ENCODE measurements around the gene CDKN3.
"Not testable (repeated sequence)": the region's sequence is repeated elsewhere in the genome, so short reads cannot be mapped to it uniquely, and the experiment has no call there.

Gene CDKN3

DNA sequence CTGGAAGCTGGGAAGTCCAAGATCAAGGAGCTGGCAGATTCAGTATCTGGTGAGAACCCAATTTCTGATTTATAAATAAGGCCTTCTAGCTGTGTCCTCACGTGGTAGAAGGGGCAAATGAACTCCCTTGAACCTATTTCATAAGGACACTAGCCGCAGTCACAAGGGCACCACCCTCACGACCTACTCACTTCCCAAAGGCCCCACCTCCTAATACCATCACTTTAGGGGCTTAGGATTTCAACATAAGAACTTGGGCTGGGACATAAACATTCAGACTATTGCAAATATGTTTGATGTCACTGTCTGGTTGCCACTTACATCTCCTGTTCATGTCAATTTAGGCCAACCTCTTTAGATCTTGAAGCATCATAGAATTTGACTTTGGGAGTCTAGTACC is 55.2 kb downstream of the CDKN3 start:
- Histone ChIP-seq H3K27me3 (replicated peaks; ENCODE audit: control insufficient read depth, insufficient read depth, low read length, poor library complexity, severe bottlenecking) (no peaks in the 10 kb centered on the region), H3K9me3 (ENCODE audit: control insufficient read depth, low read length) (no peaks in the 10 kb centered on the region), H3K36me3 (ENCODE audit: control insufficient read depth, insufficient read depth, low read length) (no peaks in the 10 kb centered on the region), H3K27ac (ENCODE audit: insufficient read depth, low read length, poor library complexity, severe bottlenecking) (no peak overlapping the region), H3K4me3 (ENCODE audit: insufficient read depth, low read depth, low read length, poor library complexity, severe bottlenecking) (no peak overlapping the region), H3K4me1 (ENCODE audit: control insufficient read depth, insufficient read depth, low read length, poor library complexity, severe bottlenecking) (no peaks in the 10 kb centered on the region)
- DNase-seq, result no peak

DNA sequence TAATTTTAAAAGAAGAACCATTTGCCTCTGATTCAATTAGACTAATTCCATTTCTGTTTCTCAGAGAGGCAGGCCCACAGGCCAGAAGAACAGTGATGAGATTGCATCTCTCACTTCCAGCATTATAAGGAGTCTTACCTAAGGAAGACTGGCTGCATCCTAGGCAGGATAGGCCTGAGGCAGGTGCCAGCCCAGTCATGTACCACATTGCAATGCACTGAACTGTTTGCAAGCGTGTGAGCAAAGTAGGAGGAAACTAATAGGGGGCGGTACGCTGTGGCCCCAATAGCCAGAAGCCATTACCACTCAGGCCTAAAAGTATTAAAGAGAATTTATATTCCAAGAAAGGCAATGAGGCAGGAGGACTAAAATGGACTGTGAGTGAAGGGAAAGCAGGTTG is 56.4 kb downstream of the CDKN3 start:
- DNase-seq, result no peak
- no peak overlapping the region for H3K27ac ChIP-seq (ENCODE audit: insufficient read depth, low read length, poor library complexity, severe bottlenecking)
- no peaks in the 10 kb centered on the region for H3K27me3 ChIP-seq (replicated peaks; ENCODE audit: control insufficient read depth, insufficient read depth, low read length, poor library complexity, severe bottlenecking)
- H3K9me3 ChIP-seq (ENCODE audit: control insufficient read depth, low read length), result no peaks in the 10 kb centered on the region
- no peak overlapping the region for H3K4me3 ChIP-seq (ENCODE audit: insufficient read depth, low read depth, low read length, poor library complexity, severe bottlenecking)
- H3K4me1 ChIP-seq (ENCODE audit: control insufficient read depth, insufficient read depth, low read length, poor library complexity, severe bottlenecking), result no peaks in the 10 kb centered on the region
- no peaks in the 10 kb centered on the region for H3K36me3 ChIP-seq (ENCODE audit: control insufficient read depth, insufficient read depth, low read length)

DNA sequence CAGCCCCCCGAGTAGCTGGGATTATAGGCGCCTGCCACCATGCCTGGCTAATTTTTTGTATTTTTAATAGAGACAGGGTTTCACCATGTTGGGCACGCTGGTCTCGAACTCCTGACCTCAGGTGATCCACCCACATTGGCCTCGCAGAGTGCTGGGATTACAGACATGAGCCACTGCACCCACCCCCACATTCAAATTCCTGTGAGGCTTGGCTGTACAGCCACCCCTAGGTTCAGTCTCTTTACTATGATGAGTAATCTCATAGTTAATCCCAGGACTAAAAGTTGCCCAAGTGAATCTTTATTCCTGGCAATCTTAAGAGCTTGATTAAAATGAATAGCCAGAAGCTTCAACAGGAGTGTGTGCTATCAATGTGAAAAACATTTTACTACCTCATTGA is 57.2 kb downstream of the CDKN3 start:
- not testable (repeated sequence) for H3K4me3 ChIP-seq (ENCODE audit: insufficient read depth, low read depth, low read length, poor library complexity, severe bottlenecking); H3K36me3 ChIP-seq (ENCODE audit: control insufficient read depth, insufficient read depth, low read length); H3K9me3 ChIP-seq (ENCODE audit: control insufficient read depth, low read length); H3K27ac ChIP-seq (ENCODE audit: insufficient read depth, low read length, poor library complexity, severe bottlenecking); H3K27me3 ChIP-seq (replicated peaks; ENCODE audit: control insufficient read depth, insufficient read depth, low read length, poor library complexity, severe bottlenecking); H3K4me1 ChIP-seq (ENCODE audit: control insufficient read depth, insufficient read depth, low read length, poor library complexity, severe bottlenecking); DNase-seq

DNA sequence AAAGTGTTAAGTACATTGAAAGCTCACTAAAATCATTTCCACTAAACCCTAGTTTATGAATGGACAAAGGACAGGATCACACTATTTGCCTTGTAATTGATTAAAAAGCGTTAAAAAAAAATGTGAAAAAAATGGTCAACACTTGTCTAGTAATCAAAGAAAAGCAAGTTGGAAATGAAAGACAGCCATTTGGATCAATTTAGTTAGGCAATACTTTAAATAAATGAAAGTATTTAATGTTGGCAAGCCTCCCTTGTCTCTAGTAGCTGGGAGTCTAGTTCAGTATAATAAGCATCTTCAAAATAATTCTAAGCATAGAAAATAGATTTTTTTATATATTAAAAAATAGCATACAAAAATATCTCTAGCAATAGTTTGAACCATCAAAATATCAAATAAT is 58.6 kb downstream of the CDKN3 start:
- DNase-seq, result no peak
- Histone ChIP-seq H3K36me3 (ENCODE audit: control insufficient read depth, insufficient read depth, low read length) (no peaks in the 10 kb centered on the region), H3K9me3 (ENCODE audit: control insufficient read depth, low read length) (no peaks in the 10 kb centered on the region), H3K4me1 (ENCODE audit: control insufficient read depth, insufficient read depth, low read length, poor library complexity, severe bottlenecking) (no peaks in the 10 kb centered on the region), H3K27me3 (replicated peaks; ENCODE audit: control insufficient read depth, insufficient read depth, low read length, poor library complexity, severe bottlenecking) (no peaks in the 10 kb centered on the region), H3K27ac (ENCODE audit: insufficient read depth, low read length, poor library complexity, severe bottlenecking) (no peak overlapping the region), H3K4me3 (ENCODE audit: insufficient read depth, low read depth, low read length, poor library complexity, severe bottlenecking) (no peak overlapping the region)

DNA sequence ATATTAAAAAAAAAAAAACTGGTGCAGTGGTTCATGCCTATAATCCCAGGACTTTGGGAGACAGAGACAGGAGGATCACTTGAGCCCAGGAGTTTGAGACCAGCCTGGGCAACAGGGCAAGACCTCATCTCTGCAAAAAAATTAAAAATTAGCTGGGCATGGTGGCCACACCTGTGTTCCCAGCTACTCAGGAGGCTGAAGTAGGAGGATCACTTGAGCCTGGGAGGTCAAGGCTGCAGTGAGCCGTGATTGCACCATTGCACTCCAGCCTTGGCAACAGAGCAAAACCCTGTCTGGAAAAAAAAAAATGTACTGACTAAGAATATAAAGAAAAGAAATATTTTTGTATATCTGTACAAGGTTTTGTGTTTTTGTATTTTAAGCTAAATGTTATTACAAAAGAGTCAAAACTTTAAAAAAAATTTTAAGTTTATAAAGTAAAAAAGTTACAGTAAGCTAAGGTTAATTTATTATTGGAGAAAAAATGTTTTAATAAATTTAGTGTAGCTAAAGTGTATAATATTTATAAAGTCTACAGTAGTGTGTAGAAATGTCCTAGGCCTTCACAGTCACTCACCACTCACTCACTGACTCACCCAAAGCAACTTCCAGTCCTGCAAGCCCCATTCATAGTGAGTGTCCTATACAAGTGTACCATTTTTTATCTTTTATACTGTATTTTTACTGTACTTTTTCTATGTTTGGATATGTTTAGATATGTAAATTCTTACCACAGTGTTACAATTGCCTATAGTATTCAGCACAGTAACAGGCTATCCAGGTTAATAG is 60.2 kb downstream of the CDKN3 start:
- not testable (repeated sequence) for H3K36me3 ChIP-seq (ENCODE audit: control insufficient read depth, insufficient read depth, low read length); H3K4me3 ChIP-seq (ENCODE audit: insufficient read depth, low read depth, low read length, poor library complexity, severe bottlenecking); DNase-seq; H3K27ac ChIP-seq (ENCODE audit: insufficient read depth, low read length, poor library complexity, severe bottlenecking); H3K9me3 ChIP-seq (ENCODE audit: control insufficient read depth, low read length); H3K27me3 ChIP-seq (replicated peaks; ENCODE audit: control insufficient read depth, insufficient read depth, low read length, poor library complexity, severe bottlenecking); H3K4me1 ChIP-seq (ENCODE audit: control insufficient read depth, insufficient read depth, low read length, poor library complexity, severe bottlenecking)

DNA sequence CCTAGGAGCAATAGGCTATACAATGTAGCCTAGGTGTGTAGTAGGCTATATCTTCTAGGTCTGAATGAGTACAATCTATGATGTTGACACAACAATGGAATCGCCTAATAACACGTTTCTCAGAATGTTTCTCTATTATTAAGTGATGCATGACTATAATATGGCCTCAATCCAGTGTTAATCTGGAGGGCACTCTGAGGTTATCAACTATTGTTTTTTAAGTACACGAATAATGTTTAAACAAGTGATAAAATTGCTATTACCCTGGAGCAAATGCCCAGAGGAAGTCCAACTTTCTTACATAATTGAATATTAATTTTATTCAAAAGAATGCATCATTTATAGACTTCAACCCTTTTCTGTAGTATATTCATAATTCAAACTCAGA is 60.8 kb downstream of the CDKN3 start:
- H3K4me3 ChIP-seq (ENCODE audit: insufficient read depth, low read depth, low read length, poor library complexity, severe bottlenecking), result no peak overlapping the region
- no peaks in the 10 kb centered on the region for H3K9me3 ChIP-seq (ENCODE audit: control insufficient read depth, low read length)
- DNase-seq, result no peak
- H3K4me1 ChIP-seq (ENCODE audit: control insufficient read depth, insufficient read depth, low read length, poor library complexity, severe bottlenecking), result no peaks in the 10 kb centered on the region
- H3K36me3 ChIP-seq (ENCODE audit: control insufficient read depth, insufficient read depth, low read length), result no peaks in the 10 kb centered on the region
- H3K27ac ChIP-seq (ENCODE audit: insufficient read depth, low read length, poor library complexity, severe bottlenecking), result no peak overlapping the region
- no peaks in the 10 kb centered on the region for H3K27me3 ChIP-seq (replicated peaks; ENCODE audit: control insufficient read depth, insufficient read depth, low read length, poor library complexity, severe bottlenecking)

DNA sequence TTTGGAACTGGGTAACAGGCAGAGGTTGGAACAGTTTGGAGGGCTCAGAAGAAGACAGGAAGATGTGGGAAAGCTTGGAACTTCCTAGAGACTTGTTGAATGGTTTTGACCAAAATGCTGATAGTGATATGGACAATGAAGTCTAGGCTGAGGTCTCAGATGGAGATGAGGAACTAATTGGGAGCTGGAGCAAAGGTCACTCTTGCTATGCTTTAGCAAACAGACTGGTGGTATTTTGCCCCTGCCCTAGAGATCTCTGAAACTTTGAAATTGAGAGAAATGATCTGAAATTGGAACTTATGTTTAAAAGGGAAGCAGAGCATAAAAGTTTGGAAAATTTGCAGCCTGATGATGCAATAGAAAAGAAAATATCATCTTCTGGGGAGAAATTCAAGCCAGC is 61.7 kb downstream of the CDKN3 start:
- not testable (repeated sequence) for DNase-seq; H3K27me3 ChIP-seq (replicated peaks; ENCODE audit: control insufficient read depth, insufficient read depth, low read length, poor library complexity, severe bottlenecking); H3K27ac ChIP-seq (ENCODE audit: insufficient read depth, low read length, poor library complexity, severe bottlenecking); H3K4me1 ChIP-seq (ENCODE audit: control insufficient read depth, insufficient read depth, low read length, poor library complexity, severe bottlenecking); H3K4me3 ChIP-seq (ENCODE audit: insufficient read depth, low read depth, low read length, poor library complexity, severe bottlenecking); H3K36me3 ChIP-seq (ENCODE audit: control insufficient read depth, insufficient read depth, low read length); H3K9me3 ChIP-seq (ENCODE audit: control insufficient read depth, low read length)

DNA sequence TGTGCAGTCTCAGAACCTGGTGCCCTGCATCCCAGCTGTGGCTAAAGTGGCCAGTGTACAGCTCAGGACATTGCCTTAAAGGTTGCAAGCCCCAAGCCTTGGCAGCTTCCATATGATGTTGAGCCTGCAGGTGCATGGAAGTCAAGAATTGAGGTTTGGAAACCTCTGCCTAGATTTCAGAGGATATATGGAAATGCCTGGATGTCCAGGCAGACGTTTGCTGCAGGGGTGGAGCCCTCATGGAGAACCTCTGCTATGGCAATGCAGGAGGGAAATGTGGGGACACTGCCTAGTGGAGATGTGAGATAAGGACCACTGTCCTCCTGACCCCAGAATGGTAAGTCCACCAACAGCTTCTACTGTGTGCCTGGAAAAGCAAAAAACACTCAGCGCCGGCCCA is 62.3 kb downstream of the CDKN3 start:
- no peak for DNase-seq
- H3K36me3 ChIP-seq (ENCODE audit: control insufficient read depth, insufficient read depth, low read length), result no peaks in the 10 kb centered on the region
- no peaks in the 10 kb centered on the region for H3K27me3 ChIP-seq (replicated peaks; ENCODE audit: control insufficient read depth, insufficient read depth, low read length, poor library complexity, severe bottlenecking)
- H3K4me1 ChIP-seq (ENCODE audit: control insufficient read depth, insufficient read depth, low read length, poor library complexity, severe bottlenecking), result no peaks in the 10 kb centered on the region
- no peak overlapping the region for H3K27ac ChIP-seq (ENCODE audit: insufficient read depth, low read length, poor library complexity, severe bottlenecking)
- no peak overlapping the region for H3K4me3 ChIP-seq (ENCODE audit: insufficient read depth, low read depth, low read length, poor library complexity, severe bottlenecking)
- no peaks in the 10 kb centered on the region for H3K9me3 ChIP-seq (ENCODE audit: control insufficient read depth, low read length)

DNA sequence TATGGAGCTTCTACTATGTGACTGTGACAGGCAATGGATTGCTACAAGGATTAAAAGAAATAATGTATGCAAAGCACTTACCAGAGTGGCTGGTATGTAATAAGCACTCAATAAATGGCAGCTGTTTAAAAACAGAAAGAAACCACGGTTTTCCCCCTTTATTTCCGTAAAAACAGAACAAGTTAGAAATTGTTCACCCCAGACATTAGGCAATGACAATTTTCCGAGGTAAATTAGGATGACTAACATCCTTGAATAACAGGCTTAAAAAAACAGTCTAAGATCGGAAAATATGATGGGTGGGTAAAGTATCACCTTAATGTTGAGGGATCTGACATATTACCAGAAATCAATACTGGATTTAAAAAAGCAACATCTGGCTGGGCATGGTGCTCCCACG is 65.2 kb downstream of the CDKN3 start:
- Histone ChIP-seq H3K36me3 (ENCODE audit: control insufficient read depth, insufficient read depth, low read length) (no peaks in the 10 kb centered on the region), H3K27ac (ENCODE audit: insufficient read depth, low read length, poor library complexity, severe bottlenecking) (no peak overlapping the region), H3K27me3 (replicated peaks; ENCODE audit: control insufficient read depth, insufficient read depth, low read length, poor library complexity, severe bottlenecking) (no peaks in the 10 kb centered on the region), H3K4me1 (ENCODE audit: control insufficient read depth, insufficient read depth, low read length, poor library complexity, severe bottlenecking) (no peaks in the 10 kb centered on the region), H3K9me3 (ENCODE audit: control insufficient read depth, low read length) (no peaks in the 10 kb centered on the region), H3K4me3 (ENCODE audit: insufficient read depth, low read depth, low read length, poor library complexity, severe bottlenecking) (no peak overlapping the region)
- no peak for DNase-seq

DNA sequence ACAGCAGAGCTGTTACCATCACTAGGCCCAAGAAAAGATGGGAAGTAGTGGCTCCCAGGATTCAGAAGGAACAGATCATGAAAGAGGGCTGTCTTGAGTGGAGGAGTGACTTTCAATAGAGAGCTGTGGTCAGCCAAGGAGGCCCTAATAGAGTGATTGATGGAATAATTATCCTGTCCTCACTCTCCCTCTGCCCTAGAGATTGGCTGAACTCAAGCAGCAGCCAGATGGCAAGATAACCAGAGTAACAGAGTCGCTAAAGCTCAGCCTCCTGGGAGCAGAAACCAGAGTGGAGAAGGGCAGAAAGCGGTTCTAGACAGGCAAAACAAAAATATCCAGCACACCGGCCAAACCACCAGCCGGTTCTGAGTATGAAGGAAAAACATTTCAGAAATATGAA is 68.8 kb downstream of the CDKN3 start:
- no peaks in the 10 kb centered on the region for H3K27me3 ChIP-seq (replicated peaks; ENCODE audit: control insufficient read depth, insufficient read depth, low read length, poor library complexity, severe bottlenecking)
- no peak for DNase-seq
- no peak overlapping the region for H3K4me3 ChIP-seq (ENCODE audit: insufficient read depth, low read depth, low read length, poor library complexity, severe bottlenecking)
- H3K4me1 ChIP-seq (ENCODE audit: control insufficient read depth, insufficient read depth, low read length, poor library complexity, severe bottlenecking), result no peaks in the 10 kb centered on the region
- H3K9me3 ChIP-seq (ENCODE audit: control insufficient read depth, low read length), result peaks cover 5% of the 10 kb centered on the region
- no peaks in the 10 kb centered on the region for H3K36me3 ChIP-seq (ENCODE audit: control insufficient read depth, insufficient read depth, low read length)
- no peak overlapping the region for H3K27ac ChIP-seq (ENCODE audit: insufficient read depth, low read length, poor library complexity, severe bottlenecking)

Measured in effector memory CD4-positive, alpha-beta T cell (primary cell).